K562 (cell line): ENCODE results near the gene CEP72.

ENCODE experiments used
- CCNT2 ChIP-seq: IDR thresholded peaks from 2 replicates; pipeline ENCODE4 v1.6.1; 2011; ENCODE audit warnings: borderline replicate concordance, low read depth, mild to moderate bottlenecking, moderate library complexity, mixed read lengths, low read length; ENCODE audit not compliant: insufficient read length; ENCODE audit errors: extremely low read depth
- ELF4 ChIP-seq: fragments of 450-650 bp; formaldehyde crosslinking; IDR thresholded peaks from 2 replicates; pipeline ENCODE4 v1.4.0; 2022; ENCODE audit warnings: missing genetic modification characterization
- ESRRA ChIP-seq: fragments of 450-650 bp; IDR thresholded peaks from 2 replicates; pipeline ENCODE4 v1.6.1; 2014; ENCODE audit warnings: low read depth, mild to moderate bottlenecking, moderate library complexity, borderline replicate concordance
- FOXP1 ChIP-seq: sonication (generic); formaldehyde crosslinking; IDR thresholded peaks from 2 replicates; pipeline ENCODE4 v1.8.0; 2022; ENCODE audit warnings: mild to moderate bottlenecking, missing genetic modification reagents
- MAZ ChIP-seq, 2 experiments: fragments of 450-650 bp in 1 of 2; sonication (generic) in 1 of 2; formaldehyde crosslinking; IDR thresholded peaks in 1 of 2; conservative IDR thresholded peaks in 1 of 2; 2 replicates each; pipeline versions ENCODE4 v1.4.0 to v1.5.0; 2020; ENCODE audit warnings: mild to moderate bottlenecking in 1 of 2, missing genetic modification reagents in 1 of 2
- NFE2 ChIP-seq: IDR thresholded peaks from 2 replicates; pipeline ENCODE4 v1.6.1; 2014; ENCODE audit warnings: antibody characterized with exemption, low read depth
- SRSF7 ChIP-seq: fragments of 200-400 bp; formaldehyde crosslinking; optimal IDR thresholded peaks from 2 replicates; pipeline ENCODE3; 2017; ENCODE audit warnings: mild to moderate bottlenecking, low read depth, low read length
- ZNF140 ChIP-seq: fragments of 250-450 bp; sonication (Bioruptor Pico); IDR thresholded peaks from 2 replicates; pipeline ENCODE4 v1.8.0; 2021; ENCODE audit warnings: moderate library complexity, mild to moderate bottlenecking, inconsistent platforms
- ZNF174 ChIP-seq: fragments of 250-450 bp; sonication (Bioruptor Pico); IDR thresholded peaks from 2 replicates; pipeline ENCODE4 v1.4.0; 2020; ENCODE audit warnings: mild to moderate bottlenecking
- ZNF431 ChIP-seq: sonication (generic); formaldehyde crosslinking; IDR thresholded peaks from 2 replicates; pipeline ENCODE4 v1.8.0; 2022; ENCODE audit warnings: mild to moderate bottlenecking, missing genetic modification reagents
- ZNF639 ChIP-seq, 2 experiments: fragments of 200-800 bp in 1 of 2; sonication (Bioruptor generic) in 1 of 2; sonication (generic) in 1 of 2; formaldehyde crosslinking in 1 of 2; IDR thresholded peaks in 1 of 2; conservative IDR thresholded peaks in 1 of 2; 2 replicates each; pipeline versions ENCODE4 v1.5.0 to v1.6.1; 2016 to 2020; ENCODE audit warnings: missing compliant biosample characterization in 1 of 2, missing genetic modification characterization in 1 of 2, missing genetic modification reagents in 1 of 2
- TF ChIP-seq, protein P1 (sequence below), 3 experiments: IDR thresholded peaks in 2 of 3; conservative IDR thresholded peaks in 1 of 3; 2 replicates each; pipeline ENCODE4 v1.5.1; 2011 to 2012; ENCODE audit warnings: low read length in 3 of 3, mild to moderate bottlenecking in 3 of 3, control low read depth in 2 of 3, improper control_type of control experiment in 1 of 3, inconsistent platforms in 1 of 3, low read depth in 1 of 3, mixed read lengths in 1 of 3, moderate library complexity in 1 of 3; ENCODE audit not compliant: insufficient read depth in 2 of 3

- TF ChIP-seq ZNF639 (CRISPR knock-in tag; conservative IDR thresholded peaks at IDR 0.05 in 1 of 2, IDR thresholded peaks at IDR 0.05 in 1 of 2) = no peak
- TF ChIP-seq ZNF431 (CRISPR knock-in tag) = no peak
- no peak for TF ChIP-seq NFE2
- no peak for TF ChIP-seq FOXP1 (CRISPR knock-in tag)
- TF ChIP-seq ESRRA = no peak
- no peak for TF ChIP-seq SRSF7
- TF ChIP-seq MAZ (CRISPR knock-in tag; conservative IDR thresholded peaks at IDR 0.05 in 1 of 2, IDR thresholded peaks at IDR 0.05 in 1 of 2) = no peak
- no peak for TF ChIP-seq ZNF140 (CRISPR knock-in tag)
- TF ChIP-seq, protein P1, sequence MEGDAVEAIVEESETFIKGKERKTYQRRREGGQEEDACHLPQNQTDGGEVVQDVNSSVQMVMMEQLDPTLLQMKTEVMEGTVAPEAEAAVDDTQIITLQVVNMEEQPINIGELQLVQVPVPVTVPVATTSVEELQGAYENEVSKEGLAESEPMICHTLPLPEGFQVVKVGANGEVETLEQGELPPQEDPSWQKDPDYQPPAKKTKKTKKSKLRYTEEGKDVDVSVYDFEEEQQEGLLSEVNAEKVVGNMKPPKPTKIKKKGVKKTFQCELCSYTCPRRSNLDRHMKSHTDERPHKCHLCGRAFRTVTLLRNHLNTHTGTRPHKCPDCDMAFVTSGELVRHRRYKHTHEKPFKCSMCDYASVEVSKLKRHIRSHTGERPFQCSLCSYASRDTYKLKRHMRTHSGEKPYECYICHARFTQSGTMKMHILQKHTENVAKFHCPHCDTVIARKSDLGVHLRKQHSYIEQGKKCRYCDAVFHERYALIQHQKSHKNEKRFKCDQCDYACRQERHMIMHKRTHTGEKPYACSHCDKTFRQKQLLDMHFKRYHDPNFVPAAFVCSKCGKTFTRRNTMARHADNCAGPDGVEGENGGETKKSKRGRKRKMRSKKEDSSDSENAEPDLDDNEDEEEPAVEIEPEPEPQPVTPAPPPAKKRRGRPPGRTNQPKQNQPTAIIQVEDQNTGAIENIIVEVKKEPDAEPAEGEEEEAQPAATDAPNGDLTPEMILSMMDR (IDR thresholded peaks at IDR 0.05 in 2 of 3, conservative IDR thresholded peaks at IDR 0.05 in 1 of 3; ENCODE audit: insufficient read depth in 2 of 3, low read depth in 1 of 3, low read length in 3 of 3) = no peak
- no peak for TF ChIP-seq ELF4 (CRISPR knock-in tag)
- TF ChIP-seq CCNT2 = no peak
- TF ChIP-seq ZNF174 = no peak
Observed at GRCh38 chr5:664994-665360, 52.8 kb downstream of the CEP72 start.
